ENCODE measurements around the gene MICAL3. TPM values are rescaled to one million over a fixed set of nuclear protein-coding genes. Genes with fewer than 3 reads are reported as not detected.

The MICAL3 gene
- total RNA-seq, 3 donors from 2014 or later (not counting 1 experiment from before 2014, with no cell fraction given): 17.1 to 36.3 (median 34.3) TPM

DNA sequence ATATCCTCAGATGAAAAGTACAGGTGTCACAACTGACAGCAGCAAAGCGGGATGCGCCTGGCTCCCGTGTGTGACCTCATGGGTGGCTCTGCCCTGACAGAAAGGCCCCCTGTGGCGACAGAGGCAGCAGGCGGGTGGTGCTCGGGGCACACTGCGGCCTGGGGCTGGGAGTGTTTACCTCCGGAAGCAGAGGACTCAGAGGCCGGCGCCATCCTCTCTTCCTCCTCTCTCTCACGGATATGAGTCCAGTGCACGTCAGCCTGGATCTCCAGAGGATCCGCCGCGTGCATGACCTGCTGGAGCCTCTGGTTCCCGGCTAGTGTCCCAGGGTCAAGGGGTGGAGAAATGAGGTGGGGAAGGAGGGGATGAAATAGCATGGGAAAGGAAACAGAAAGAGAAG is 196.9 kb downstream of the MICAL3 start:
- Histone ChIP-seq H3K4me1 (ENCODE audit: control insufficient read depth, insufficient read depth, low read length) (peaks cover 5% of the 10 kb centered on the region), H3K36me3 (ENCODE audit: control insufficient read depth, insufficient read depth, low read length) (peaks cover 15% of the 10 kb centered on the region), H3K4me3 (ENCODE audit: low read length) (no peak overlapping the region), H3K27me3 (ENCODE audit: control insufficient read depth, insufficient read depth, low read length) (no peaks in the 10 kb centered on the region), H3K27ac (ENCODE audit: low read length) (no peak overlapping the region), H3K9me3 (ENCODE audit: control insufficient read depth, insufficient read depth, low read length) (no peaks in the 10 kb centered on the region)
- no peak overlapping the region for H3K27ac Mint-ChIP-seq
- no peaks in the 10 kb centered on the region for H3K27me3 Mint-ChIP-seq (ENCODE audit: low read depth in 2 of 2)
- ATAC-seq: no peak
- H3K4me3 Mint-ChIP-seq: no peak overlapping the region
- no peaks in the 10 kb centered on the region for H3K36me3 Mint-ChIP-seq
- no peak for DNase-seq
- intact Hi-C loops (cut with micrococcal nuclease): no loop called here
- H3K4me1 Mint-ChIP-seq: peaks cover 7 to 9% of the 10 kb centered on the region in 2 donors
- 90% methylated on average over 16 of the region's 16 CpGs for WGBS (ENCODE audit: insufficient coverage)
- H3K9me3 Mint-ChIP-seq: no peaks in the 10 kb centered on the region
- TF ChIP-seq, protein P1, sequence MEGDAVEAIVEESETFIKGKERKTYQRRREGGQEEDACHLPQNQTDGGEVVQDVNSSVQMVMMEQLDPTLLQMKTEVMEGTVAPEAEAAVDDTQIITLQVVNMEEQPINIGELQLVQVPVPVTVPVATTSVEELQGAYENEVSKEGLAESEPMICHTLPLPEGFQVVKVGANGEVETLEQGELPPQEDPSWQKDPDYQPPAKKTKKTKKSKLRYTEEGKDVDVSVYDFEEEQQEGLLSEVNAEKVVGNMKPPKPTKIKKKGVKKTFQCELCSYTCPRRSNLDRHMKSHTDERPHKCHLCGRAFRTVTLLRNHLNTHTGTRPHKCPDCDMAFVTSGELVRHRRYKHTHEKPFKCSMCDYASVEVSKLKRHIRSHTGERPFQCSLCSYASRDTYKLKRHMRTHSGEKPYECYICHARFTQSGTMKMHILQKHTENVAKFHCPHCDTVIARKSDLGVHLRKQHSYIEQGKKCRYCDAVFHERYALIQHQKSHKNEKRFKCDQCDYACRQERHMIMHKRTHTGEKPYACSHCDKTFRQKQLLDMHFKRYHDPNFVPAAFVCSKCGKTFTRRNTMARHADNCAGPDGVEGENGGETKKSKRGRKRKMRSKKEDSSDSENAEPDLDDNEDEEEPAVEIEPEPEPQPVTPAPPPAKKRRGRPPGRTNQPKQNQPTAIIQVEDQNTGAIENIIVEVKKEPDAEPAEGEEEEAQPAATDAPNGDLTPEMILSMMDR (IDR thresholded peaks at IDR 0.05): no peak

- H3K4me3 Mint-ChIP-seq: no peak overlapping the region
- no peaks in the 10 kb centered on the region for H3K9me3 Mint-ChIP-seq
- Histone ChIP-seq H3K36me3 (ENCODE audit: control insufficient read depth, insufficient read depth, low read length) (peaks cover 12% of the 10 kb centered on the region), H3K27ac (ENCODE audit: low read length) (no peak overlapping the region), H3K4me1 (ENCODE audit: control insufficient read depth, insufficient read depth, low read length) (peaks cover 5% of the 10 kb centered on the region), H3K27me3 (ENCODE audit: control insufficient read depth, insufficient read depth, low read length) (no peaks in the 10 kb centered on the region), H3K9me3 (ENCODE audit: control insufficient read depth, insufficient read depth, low read length) (no peaks in the 10 kb centered on the region), H3K4me3 (ENCODE audit: low read length) (no peak overlapping the region)
- H3K27me3 Mint-ChIP-seq (ENCODE audit: low read depth in 2 of 2): no peaks in the 10 kb centered on the region
- H3K4me1 Mint-ChIP-seq: peaks cover 7 to 9% of the 10 kb centered on the region in 2 donors
- no peak for ATAC-seq
- WGBS (ENCODE audit: insufficient coverage): 90% methylated on average over 22 of the region's 22 CpGs
- H3K27ac Mint-ChIP-seq: no peak overlapping the region
- TF ChIP-seq, protein P1 (IDR thresholded peaks at IDR 0.05): no peak
- intact Hi-C loops (cut with micrococcal nuclease): no loop called here
- no peak for DNase-seq
- no peaks in the 10 kb centered on the region for H3K36me3 Mint-ChIP-seq
Measured at GRCh38 chr22:17825876-17826550, 198.3 kb downstream of the MICAL3 start.

GRCh38 chr22:17824457-17824856 is 199.9 kb downstream of the MICAL3 start:
- Mint-ChIP-seq H3K27me3 (ENCODE audit: low read depth in 2 of 2) (no peaks in the 10 kb centered on the region), H3K4me3 (no peak overlapping the region), H3K27ac (no peak overlapping the region), H3K36me3 (no peaks in the 10 kb centered on the region), H3K9me3 (no peaks in the 10 kb centered on the region), H3K4me1 (peaks cover 0 to under 1% of the 10 kb centered on the region in 2 donors)
- Histone ChIP-seq H3K9me3 (ENCODE audit: control insufficient read depth, insufficient read depth, low read length) (no peaks in the 10 kb centered on the region), H3K27me3 (ENCODE audit: control insufficient read depth, insufficient read depth, low read length) (no peaks in the 10 kb centered on the region), H3K36me3 (ENCODE audit: control insufficient read depth, insufficient read depth, low read length) (peaks cover 10% of the 10 kb centered on the region), H3K4me3 (ENCODE audit: low read length) (no peak overlapping the region), H3K27ac (ENCODE audit: low read length) (no peak overlapping the region), H3K4me1 (ENCODE audit: control insufficient read depth, insufficient read depth, low read length) (no peaks in the 10 kb centered on the region)
- DNase-seq: no peak
- intact Hi-C loops (cut with micrococcal nuclease): no loop called here
- ATAC-seq: no peak
- TF ChIP-seq, protein P1 (IDR thresholded peaks at IDR 0.05): no peak
- 94% methylated on average over 9 of the region's 9 CpGs for WGBS (ENCODE audit: insufficient coverage)

- H3K9me3 ChIP-seq (ENCODE audit: control insufficient read depth, insufficient read depth, low read length): no peaks in the 10 kb centered on the region
- H3K36me3 ChIP-seq (ENCODE audit: control insufficient read depth, insufficient read depth, low read length): peaks cover 10% of the 10 kb centered on the region
- ATAC-seq (no peak), DNase-seq (no peak)
- H3K27ac Mint-ChIP-seq: no peak overlapping the region
- no peak overlapping the region for H3K4me3 Mint-ChIP-seq
- intact Hi-C loops (cut with micrococcal nuclease): no loop called here
- no peaks in the 10 kb centered on the region for H3K4me1 ChIP-seq (ENCODE audit: control insufficient read depth, insufficient read depth, low read length)
- H3K4me1 Mint-ChIP-seq: no peaks in the 10 kb centered on the region
- TF ChIP-seq, protein P1 (IDR thresholded peaks at IDR 0.05): no peak
- WGBS (ENCODE audit: insufficient coverage): 90% methylated on average over 15 of the region's 15 CpGs
- no peak overlapping the region for H3K4me3 ChIP-seq (ENCODE audit: low read length)
- no peaks in the 10 kb centered on the region for H3K9me3 Mint-ChIP-seq
- no peaks in the 10 kb centered on the region for H3K27me3 ChIP-seq (ENCODE audit: control insufficient read depth, insufficient read depth, low read length)
- H3K36me3 Mint-ChIP-seq: no peaks in the 10 kb centered on the region
- H3K27ac ChIP-seq (ENCODE audit: low read length): no peak overlapping the region
- H3K27me3 Mint-ChIP-seq (ENCODE audit: low read depth in 2 of 2): no peaks in the 10 kb centered on the region
Measured at GRCh38 chr22:17823964-17824363, 200.4 kb downstream of the MICAL3 start.

All from natural killer cell (primary cell).